D721Med (cell line): ENCODE data around the gene REM2.

Experiments
- DNase-seq: peaks from one replicate; pipeline ENCODE4 v3.0.0; 2011; ENCODE audit warnings: low spot score; ENCODE audit not compliant: insufficient read length
- FAIRE-seq: peaks from 2 replicates; lab custom pipeline; 2011; peaks lifted over from hg19 to GRCh38; lab: Jason Lieb, UNC
- TF ChIP-seq, protein P1 (sequence below): IDR thresholded peaks from 2 replicates; pipeline ENCODE4 v1.5.1; 2012; ENCODE audit warnings: mild to moderate bottlenecking, control low read depth; ENCODE audit not compliant: insufficient read depth; ENCODE audit errors: missing control alignments

REM2 gene

DNA sequence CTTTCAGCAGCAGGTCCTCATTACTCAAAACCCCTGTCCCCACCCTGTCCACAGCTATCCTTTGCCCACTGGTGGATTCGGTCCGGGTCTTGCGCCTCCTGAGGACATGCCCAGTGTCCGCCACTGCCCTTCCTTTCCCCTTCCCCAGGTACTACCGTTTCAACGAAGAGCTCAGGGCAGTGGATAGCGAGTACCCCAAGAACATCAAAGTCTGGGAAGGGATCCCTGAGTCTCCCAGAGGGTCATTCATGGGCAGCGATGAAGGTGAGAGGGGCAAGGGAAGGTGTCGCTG lies 38.0 kb upstream of the REM2 start:
- no peak for DNase-seq
- FAIRE-seq: no peak
- TF ChIP-seq, protein P1, sequence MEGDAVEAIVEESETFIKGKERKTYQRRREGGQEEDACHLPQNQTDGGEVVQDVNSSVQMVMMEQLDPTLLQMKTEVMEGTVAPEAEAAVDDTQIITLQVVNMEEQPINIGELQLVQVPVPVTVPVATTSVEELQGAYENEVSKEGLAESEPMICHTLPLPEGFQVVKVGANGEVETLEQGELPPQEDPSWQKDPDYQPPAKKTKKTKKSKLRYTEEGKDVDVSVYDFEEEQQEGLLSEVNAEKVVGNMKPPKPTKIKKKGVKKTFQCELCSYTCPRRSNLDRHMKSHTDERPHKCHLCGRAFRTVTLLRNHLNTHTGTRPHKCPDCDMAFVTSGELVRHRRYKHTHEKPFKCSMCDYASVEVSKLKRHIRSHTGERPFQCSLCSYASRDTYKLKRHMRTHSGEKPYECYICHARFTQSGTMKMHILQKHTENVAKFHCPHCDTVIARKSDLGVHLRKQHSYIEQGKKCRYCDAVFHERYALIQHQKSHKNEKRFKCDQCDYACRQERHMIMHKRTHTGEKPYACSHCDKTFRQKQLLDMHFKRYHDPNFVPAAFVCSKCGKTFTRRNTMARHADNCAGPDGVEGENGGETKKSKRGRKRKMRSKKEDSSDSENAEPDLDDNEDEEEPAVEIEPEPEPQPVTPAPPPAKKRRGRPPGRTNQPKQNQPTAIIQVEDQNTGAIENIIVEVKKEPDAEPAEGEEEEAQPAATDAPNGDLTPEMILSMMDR: no peak

DNA sequence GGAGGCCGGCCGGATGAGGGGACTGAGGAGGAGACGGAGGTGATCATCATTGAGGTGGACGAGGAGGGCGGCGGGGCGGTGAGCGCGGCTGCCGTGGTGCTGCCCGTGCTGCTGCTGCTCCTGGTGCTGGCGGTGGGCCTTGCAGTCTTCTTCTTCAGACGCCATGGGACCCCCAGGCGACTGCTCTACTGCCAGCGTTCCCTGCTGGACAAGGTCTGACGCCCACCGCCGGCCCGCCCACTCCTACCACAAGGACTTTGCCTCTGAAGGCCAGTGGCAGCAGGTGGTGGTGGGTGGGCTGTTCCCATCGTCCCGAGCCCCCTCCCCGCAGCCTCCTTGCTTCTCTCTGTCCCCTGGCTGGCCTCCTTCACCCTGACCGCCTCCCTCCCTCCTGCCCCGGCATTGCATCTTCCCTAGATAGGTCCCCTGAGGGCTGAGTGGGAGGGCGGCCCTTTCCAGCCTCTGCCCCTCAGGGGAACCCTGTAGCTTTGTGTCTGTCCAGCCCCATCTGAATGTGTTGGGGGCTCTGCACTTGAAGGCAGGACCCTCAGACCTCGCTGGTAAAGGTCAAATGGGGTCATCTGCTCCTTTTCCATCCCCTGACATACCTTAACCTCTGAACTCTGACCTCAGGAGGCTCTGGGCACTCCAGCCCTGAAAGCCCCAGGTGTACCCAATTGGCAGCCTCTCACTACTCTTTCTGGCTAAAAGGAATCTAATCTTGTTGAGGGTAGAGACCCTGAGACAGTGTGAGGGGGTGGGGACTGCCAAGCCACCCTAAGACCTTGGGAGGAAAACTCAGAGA lies 37.0 kb upstream of the REM2 start:
- no peak for DNase-seq
- TF ChIP-seq, protein P1: no peak
- FAIRE-seq: no peak

DNA sequence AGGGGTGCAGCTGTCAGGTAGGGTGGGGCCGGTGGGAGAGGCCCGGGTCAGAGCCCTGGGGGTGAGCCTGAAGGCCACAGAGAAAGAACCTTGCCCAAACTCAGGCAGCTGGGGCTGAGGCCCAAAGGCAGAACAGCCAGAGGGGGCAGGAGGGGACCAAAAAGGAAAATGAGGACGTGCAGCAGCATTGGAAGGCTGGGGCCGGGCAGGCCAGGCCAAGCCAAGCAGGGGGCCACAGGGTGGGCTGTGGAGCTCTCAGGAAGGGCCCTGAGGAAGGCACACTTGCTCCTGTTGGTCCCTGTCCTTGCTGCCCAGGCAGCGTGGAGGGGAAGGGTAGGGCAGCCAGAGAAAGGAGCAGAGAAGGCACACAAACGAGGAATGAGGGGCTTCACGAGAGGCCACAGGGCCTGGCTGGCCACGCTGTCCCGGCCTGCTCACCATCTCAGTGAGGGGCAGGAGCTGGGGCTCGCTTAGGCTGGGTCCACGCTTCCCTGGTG lies 36.2 kb upstream of the REM2 start:
- FAIRE-seq: no peak
- DNase-seq: no peak
- TF ChIP-seq, protein P1: no peak

DNA sequence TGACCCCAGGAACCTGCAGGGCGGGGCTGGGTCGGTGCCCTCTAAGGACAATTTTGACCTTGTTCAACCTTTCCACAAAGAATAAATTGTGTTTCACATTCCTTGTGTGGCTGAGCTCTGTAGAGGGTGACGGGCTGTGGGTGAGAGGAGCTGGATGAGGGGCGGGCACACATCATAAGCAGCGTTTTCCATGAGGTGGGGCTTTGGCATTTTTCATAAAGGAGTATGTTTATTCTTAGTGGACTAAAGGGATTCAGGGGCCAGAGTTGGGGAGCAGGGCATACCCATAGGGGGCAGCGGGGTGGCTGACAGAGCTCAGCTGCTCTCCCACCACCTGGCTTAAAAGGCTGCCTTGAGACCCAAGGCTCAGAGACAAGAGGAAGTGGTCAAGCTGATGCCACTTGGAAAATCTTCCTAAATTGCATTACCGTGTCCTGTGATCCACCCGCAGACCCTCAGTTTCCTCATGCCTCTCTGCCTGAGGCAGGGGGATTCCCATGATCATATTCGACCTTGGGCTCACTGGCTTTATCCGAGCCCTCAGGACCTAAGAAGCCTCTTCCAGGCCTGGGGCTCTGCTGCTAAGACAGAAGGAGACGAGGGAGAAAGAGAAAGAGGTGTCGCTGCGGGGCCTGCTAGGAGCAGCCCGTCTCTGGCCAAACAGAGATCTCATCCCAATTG lies 35.2 kb upstream of the REM2 start:
- TF ChIP-seq, protein P1: no peak
- FAIRE-seq: no peak
- no peak for DNase-seq

DNA sequence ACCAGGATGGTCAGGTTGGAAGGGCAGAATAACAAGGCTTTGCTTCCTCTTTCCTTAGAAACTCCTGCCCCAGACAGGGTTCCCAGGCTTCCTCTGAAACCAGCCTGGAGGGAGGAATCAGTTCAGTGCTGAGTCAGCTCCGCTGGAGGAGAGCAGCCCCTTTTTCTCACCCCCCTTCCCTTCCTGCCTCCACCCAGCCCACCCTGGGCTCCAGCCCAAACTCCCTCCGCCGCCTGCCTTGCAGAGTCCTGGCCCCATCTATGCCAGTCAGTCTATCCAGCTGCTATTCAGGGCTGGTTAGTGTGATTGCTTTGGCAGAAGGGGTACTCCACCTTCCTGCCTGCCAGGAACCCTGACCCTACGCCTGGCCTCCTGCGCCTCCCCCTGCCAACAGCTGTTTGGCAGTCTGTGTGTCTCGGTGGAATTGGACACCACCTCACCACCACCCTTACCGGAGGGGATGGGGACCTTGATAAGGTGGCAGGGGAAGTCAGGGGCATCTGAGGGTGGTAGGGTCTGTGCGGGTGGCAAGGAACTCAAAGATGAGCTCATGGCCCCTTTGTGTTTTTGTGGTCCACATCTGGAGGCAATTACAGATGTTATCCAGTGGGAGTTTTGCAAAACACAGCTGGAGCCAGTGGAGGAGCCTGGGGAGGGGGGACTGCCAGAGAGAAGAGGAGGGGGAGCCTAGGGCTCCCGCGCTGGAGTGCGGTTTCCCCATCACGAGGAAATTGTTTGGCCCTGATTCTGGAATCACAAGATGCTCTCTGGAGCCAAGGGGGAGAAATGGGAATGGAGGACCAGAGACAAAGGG lies 34.5 kb upstream of the REM2 start:
- TF ChIP-seq, protein P1: no peak
- FAIRE-seq (no peak), DNase-seq (no peak)

DNA sequence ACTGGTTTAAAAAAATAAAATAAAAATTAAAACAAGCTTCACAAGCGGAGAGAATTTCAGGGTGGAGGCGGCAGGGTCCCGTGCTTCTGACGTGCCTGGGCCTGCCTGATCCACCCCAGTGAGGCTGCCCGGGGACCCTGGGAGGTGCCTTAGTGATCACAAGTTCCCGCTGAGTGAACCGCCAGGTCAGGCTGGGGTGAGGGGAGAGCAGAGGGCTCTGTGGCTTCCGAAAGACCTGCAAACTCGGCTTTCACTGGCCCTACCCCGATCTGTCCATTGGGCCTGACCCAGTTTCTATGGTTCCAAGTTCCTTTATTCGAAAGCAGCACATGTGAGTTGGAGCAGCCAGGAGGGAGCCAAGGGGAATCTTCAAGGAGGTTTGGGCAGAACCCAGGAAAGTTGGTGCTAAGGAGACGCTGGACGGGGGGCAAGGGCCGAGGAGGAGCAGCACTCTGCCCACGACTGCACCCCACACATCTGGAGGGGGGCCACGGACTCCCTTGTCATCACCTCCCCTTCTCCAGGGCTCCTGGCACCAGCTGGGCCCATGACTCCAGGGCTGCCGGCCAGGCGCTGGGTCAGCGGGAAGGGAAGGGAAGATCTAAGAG lies 33.7 kb upstream of the REM2 start:
- TF ChIP-seq, protein P1: no peak
- DNase-seq (no peak), FAIRE-seq (no peak)
